GM19351 (cell line): ENCODE results near the gene PCDHGA5.
A peak's percentile ranks its signal among the peaks of the same experiment; 100 is the strongest.
"Not testable (repeated sequence)": the region's sequence is repeated elsewhere in the genome, so short reads cannot be mapped to it uniquely, and the experiment has no call there.

Experiments
- ATAC-seq: cut with Tn5 transposase; IDR thresholded peaks from one replicate; pipeline ENCODE4 v1.9.1; 2021; ENCODE audit warnings: mild to moderate bottlenecking, moderate library complexity; ENCODE audit not compliant: unreplicated experiment

PCDHGA5 gene

GRCh38 chr5:141363952-141364660 lies at the start of gene PCDHGA5:
Gene PCDHGA5, plus strand, starts transcription at chr5:141364162. Its CDS starts 169 bp downstream, at chr5:141364331.
- ATAC-seq, result no peak

- ATAC-seq, result not testable (repeated sequence)
Measured at GRCh38 chr5:141316963-141317362, 47.0 kb upstream of the PCDHGA5 start.

GRCh38 chr5:141319202-141319601 lies 44.8 kb upstream of the PCDHGA5 start:
- ATAC-seq, result no peak

GRCh38 chr5:141319699-141320098 lies 44.3 kb upstream of the PCDHGA5 start:
- no peak for ATAC-seq

GRCh38 chr5:141320225-141321169 lies 43.5 kb upstream of the PCDHGA5 start, which contains the start of gene TAF7:
Gene TAF7, minus strand, starts transcription at chr5:141320784. Its CDS starts 740 bp downstream, at chr5:141320044.
- peak; percentile 89 for ATAC-seq

- no peak for ATAC-seq
Measured at GRCh38 chr5:141322261-141322660, 41.7 kb upstream of the PCDHGA5 start.

DNA sequence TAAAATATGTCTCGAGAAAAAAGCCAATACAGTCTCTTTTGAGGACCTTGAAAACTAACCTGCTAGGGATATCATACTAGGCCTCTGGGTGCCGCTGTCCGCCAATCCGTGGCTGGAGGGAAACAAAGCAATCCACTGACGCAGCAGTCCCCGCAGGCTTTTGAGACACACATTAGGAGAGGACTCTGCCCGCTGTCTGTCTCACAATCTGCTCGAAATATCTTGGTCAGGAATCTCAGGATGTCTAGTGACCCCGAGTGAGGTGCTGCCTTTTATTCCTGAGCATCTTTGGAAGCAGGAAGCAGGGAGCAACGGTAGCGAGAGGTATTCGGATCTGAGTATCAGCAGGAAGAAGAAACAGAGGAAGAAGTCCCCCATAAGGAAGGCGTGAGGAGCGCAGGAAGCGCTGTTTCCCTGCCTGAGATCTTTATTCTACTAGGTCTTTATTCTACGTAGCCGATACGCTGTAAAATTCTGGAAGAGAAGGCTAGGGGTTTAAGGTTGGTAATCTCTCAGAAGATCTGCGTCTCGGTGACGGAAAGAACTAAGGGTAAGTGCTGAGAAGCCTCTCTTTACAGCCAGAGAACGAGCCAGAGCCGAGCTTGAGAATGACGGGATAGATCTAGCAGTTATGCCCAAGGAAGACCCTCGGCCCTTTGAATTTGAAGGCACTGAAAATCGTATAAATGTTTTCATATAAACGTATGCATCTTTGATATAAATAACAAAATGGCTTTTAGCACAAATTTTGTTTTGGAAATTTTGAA lies 37.7 kb upstream of the PCDHGA5 start:
- peak; percentile 73 for ATAC-seq

GRCh38 chr5:141328231-141328630 lies 35.7 kb upstream of the PCDHGA5 start:
- no peak for ATAC-seq

DNA sequence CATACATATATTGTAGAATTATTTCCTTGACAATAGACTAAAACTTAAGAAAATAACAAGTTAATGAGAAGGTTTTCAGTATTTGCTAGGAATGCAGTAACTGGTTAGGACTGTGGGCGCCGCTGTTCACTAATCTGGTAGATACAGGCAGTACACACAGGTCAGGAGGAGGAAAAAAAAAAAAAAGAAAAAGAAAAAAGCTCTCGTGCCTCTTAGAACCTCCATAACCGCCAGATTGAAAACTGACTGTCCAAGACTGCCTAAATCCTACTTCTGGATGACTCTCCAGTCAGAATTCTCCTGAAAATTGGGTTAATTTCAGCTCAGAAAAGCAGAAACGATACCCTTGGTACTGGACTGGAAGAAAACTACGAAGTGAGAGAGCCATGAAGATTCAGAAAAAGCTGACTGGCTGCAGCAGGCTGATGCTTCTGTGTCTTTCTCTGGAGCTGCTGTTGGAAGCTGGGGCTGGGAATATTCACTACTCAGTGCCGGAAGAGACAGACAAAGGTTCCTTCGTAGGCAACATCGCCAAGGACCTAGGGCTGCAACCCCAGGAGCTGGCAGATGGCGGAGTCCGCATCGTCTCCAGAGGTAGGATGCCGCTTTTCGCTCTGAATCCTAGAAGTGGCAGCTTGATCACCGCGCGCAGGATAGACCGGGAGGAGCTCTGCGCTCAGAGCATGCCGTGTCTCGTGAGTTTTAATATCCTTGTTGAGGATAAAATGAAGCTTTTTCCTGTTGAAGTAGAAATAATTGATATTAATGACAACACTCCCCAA lies 33.5 kb upstream of the PCDHGA5 start, which contains the start of gene PCDHGA1:
TSS of gene PCDHGA1 (plus strand) at position 216 of the 782 bp plus-strand sequence.
- ATAC-seq, result peak; percentile 68

DNA sequence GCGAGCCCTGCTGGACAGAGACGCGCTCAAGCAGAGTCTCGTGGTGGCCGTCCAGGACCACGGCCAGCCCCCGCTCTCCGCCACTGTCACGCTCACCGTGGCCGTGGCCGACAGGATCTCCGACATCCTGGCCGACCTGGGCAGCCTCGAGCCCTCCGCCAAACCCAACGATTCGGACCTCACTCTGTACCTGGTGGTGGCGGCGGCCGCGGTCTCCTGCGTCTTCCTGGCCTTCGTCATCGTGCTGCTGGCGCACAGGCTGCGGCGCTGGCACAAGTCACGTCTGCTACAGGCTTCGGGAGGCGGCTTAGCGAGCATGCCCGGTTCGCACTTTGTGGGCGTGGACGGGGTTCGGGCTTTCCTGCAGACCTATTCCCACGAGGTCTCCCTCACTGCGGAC lies 31.4 kb upstream of the PCDHGA5 start:
- not testable (repeated sequence) for ATAC-seq

DNA sequence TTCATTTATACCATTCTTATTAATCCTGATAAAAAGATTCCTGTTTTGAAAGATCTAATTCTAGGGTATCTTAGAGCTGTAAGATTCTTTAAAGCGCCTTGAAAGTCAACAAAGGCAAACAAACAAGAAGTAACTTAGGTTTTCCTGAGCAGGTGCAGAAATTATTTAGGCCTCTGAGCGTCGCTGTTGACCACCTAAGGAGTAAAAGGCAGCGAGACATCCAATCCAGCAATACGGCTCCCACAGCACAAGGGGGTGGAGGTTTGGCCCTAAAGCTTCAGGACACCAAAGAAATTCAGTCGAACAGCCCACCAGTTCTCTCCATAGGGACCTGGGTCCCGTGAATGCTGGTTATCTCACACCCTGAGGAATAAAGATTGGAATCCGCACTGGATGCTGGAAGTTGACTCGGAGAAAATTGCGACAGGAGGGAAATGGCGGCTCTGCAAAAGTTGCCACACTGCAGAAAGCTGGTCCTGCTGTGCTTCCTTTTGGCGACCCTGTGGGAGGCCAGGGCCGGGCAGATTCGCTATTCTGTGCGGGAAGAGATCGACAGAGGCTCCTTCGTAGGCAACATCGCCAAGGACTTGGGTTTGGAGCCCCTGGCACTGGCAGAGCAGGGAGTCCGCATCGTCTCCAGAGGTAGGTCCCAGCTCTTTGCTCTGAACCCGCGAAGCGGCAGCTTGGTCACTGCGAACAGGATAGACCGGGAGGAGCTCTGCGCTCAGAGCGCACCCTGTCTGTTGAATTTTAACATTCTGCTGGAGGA lies 25.2 kb upstream of the PCDHGA5 start, which contains the start of gene PCDHGA2:
TSS of gene PCDHGA2 (plus strand) at position 223 of the 769 bp plus-strand sequence.
- ATAC-seq, result no peak

- not testable (repeated sequence) for ATAC-seq
Measured at GRCh38 chr5:141340781-141341354, 23.1 kb upstream of the PCDHGA5 start.

GRCh38 chr5:141342773-141343172 lies 21.2 kb upstream of the PCDHGA5 start:
- ATAC-seq, result no peak

DNA sequence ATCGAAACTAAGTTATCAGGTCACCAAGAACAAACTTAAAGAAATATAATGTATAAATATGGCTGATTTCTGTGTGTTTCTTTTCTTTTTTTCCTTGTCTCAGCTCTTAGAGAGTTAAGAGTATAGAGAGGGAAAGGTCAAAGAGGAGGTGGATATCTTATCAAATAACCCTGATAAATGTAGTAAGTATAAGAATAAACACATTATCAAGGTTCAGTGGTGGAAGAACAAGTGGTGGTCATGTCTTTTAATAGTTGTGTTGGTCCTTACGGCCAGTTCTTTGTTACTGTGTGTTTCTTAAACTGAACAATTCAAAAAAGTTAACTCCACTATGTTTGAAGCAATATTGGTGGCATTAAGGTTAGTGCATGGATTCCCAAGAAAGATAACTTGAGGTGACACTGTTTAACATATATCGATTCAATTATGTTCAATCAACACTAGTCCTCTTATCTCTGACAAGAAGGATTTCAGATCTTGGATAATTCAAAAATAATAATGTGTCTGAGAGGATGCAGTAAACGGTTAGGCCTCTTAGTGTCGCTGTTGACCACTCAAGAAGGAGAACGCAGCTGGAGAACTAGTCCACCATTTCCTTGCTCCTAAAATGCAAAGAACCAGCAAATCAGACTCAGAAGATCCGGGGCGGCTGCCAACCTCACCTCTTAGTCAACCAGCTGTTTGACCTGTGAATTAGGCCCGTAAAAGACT lies 20.6 kb upstream of the PCDHGA5 start, which contains the start of gene PCDHGA3:
TSS of gene PCDHGA3 (plus strand) at position 588 of the 711 bp plus-strand sequence. CDS start 205 bp downstream, outside the sequence.
- no peak for ATAC-seq

DNA sequence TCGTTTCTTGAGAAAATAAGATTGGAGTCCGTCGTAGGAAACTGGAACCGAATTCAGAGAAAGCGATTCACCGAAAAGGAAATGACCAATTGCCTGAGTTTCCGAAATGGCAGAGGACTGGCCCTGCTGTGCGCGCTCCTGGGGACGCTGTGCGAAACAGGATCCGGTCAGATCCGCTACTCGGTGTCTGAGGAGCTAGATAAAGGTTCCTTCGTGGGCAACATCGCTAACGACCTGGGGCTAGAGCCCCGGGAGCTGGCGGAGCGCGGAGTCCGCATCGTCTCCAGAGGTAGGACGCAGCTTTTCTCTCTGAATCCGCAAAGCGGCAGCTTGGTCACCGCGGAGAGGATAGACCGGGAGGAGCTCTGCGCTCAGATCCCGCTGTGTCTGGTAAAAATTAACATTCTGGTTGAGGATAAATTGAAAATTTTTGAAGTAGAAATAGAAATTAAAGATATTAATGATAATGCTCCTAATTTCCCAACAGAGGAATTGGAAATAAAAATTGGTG lies 20.0 kb upstream of the PCDHGA5 start:
- no peak for ATAC-seq

DNA sequence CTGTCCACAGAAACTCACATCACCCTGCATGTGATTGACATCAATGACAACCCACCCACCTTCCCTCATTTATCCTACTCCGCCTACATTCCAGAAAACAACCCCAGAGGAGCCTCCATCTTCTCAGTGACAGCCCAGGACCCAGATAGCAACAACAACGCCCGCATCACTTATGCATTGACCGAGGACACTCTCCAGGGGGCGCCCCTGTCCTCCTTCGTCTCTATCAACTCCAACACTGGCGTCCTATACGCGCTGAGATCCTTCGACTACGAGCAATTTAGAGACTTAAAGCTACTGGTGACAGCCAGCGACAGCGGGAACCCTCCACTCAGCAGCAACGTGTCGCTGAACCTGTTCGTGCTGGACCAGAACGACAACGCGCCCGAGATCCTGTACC lies 18.6 kb upstream of the PCDHGA5 start:
- no peak for ATAC-seq

DNA sequence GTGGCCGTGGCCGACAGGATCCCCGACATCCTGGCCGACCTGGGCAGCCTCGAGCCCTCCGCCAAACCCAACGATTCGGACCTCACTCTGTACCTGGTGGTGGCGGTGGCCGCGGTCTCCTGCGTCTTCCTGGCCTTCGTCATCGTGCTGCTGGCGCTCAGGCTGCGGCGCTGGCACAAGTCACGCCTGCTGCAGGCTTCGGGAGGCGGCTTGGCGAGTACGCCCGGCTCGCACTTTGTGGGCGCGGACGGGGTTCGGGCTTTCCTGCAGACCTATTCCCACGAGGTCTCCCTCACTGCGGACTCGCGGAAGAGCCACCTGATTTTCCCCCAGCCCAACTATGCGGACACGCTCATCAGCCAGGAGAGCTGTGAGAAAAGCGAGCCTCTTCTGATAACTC lies 17.9 kb upstream of the PCDHGA5 start:
- not testable (repeated sequence) for ATAC-seq
